NCI-H2107 treated with DMSO at 0.1 percent for 48 hours (cell line): Measurements from ENCODE around the gene PLA2G2F.

Experiments
- DNase-seq: peaks from one replicate; lab custom pipeline; 2025; ENCODE audit not compliant: unreplicated experiment; lab: John Stamatoyannopoulos, UW

The PLA2G2F gene

GRCh38 chr1:20141466-20141865 is 2.3 kb downstream of the PLA2G2F start:
- DNase-seq: no peak

GRCh38 chr1:20142001-20142710 is 3.0 kb downstream of the PLA2G2F start:
- no peak for DNase-seq

- DNase-seq: no peak
Observed at GRCh38 chr1:20143318-20143717, 4.2 kb downstream of the PLA2G2F start.

GRCh38 chr1:20143734-20144565 is 4.8 kb downstream of the PLA2G2F start:
- DNase-seq: no peak

DNA sequence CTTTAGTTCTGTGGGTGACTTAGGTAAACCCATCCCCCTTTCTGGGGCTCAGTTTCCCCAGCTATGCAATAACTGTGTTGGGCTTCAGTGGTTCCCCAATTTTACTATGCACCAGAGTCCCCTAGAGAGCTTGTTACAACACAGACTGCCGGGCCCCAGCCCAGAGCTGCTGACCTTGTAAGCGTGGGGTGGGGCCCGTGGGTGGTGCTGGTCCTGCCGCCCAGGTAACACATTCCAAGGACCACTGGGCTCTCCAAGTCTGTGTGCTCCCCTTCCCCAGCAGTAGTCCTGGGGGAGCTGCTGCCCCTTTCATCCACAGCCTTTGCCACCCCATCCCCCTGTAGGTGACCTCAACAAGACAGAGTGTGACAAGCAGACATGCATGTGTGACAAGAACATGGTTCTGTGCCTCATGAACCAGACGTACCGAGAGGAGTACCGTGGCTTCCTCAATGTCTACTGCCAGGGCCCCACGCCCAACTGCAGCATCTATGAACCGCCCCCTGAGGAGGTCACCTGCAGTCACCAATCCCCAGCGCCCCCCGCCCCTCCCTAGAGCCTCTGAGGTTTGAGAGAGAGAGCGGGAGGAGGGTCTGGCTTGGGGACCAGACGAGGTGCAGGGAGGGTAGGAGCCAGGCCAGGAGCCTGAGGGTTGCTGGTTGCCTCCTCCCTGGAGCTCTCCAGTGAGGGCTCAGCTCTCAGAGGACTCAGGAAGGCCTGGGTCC is 8.9 kb downstream of the PLA2G2F start:
- no peak for DNase-seq

DNA sequence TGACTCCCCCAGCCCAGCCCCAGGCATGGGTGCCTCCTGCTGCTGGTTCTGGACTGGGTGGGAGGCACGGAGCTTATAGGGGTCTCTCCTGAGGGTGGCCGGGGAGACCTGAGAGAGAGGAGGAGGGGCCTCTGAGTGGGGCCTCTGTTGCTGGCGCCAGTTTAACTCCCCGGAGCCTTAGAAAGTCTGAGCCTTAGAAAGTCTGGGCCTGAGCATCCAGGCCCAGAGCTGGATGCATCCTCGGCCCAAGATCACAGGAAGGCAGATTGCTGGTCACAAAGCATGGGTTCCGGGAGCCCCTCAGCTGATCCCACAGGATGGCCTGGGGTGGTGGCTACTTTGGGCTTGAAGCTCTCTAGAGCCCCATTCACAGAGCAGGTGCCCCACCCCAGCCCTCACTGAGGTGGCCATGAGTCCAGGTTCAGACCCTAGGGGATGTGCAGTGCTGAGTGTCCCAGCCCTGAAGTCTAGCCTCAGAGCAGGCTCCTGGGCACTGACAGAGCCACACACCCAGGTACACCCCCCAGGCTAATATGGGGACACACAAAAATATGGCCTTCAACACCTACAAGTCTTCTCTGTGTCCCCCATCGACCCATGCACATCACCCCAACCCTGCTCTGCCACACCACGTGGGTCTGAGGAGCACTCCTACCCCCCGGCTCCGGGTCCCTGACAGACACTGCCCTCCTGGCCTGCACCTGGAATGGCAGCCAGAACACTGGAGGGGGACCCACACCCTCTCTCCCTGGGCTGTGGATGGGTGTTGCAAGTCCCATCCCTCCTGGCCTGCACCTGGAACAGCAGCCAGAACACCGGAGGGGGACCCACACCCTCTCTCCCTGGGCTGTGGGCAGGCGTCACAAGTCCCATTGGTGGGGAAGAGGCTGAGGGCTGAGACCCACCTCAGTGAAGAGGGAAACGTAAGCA is 9.7 kb downstream of the PLA2G2F start:
- DNase-seq: no peak

- no peak for DNase-seq
Observed at GRCh38 chr1:20149601-20150325, 10.6 kb downstream of the PLA2G2F start.

- DNase-seq: no peak
Observed at GRCh38 chr1:20150326-20150705, 11.2 kb downstream of the PLA2G2F start.

DNA sequence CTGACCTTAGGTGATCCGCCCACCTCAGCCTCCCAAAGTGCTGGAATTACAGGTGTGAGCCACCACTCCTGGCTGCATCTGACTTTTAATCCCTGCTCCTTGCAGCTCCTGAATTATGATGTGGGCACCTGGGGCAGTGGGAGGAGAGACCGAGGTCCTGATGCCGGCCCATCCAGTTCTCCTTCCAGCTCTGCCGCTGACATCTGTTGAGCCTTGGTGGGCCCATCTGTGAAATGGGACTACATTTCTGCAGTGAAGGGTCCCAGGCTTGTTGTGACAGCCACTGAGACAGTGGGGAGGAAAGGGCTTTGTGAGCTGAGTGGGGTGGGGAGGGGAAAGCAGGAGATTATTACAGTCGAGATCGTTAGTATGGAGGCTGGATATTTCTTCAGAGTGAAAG is 11.8 kb downstream of the PLA2G2F start:
- DNase-seq: no peak

- peak; percentile 6 for DNase-seq
Observed at GRCh38 chr1:20151906-20152598, 12.9 kb downstream of the PLA2G2F start.

DNA sequence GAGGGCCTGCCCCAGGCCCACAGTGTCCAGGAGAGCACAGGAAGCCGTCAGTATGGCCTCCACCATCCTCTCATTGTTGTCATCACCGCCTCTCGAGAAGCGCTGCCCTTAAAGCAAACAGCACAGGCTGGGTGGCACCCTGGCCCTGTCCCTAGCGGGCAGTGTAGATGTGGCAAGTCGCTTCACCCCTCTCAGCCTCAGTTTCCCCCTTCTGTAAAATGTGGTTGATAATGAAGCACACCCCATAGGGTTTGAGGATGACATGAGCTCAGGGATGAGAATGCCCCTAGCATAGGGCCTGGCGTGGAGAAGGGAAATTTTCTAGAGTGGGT is 13.4 kb downstream of the PLA2G2F start:
- DNase-seq: no peak

GRCh38 chr1:20153000-20153418 is 13.9 kb downstream of the PLA2G2F start:
- peak; percentile 56 for DNase-seq

- DNase-seq: no peak
Observed at GRCh38 chr1:20154301-20154831, 15.2 kb downstream of the PLA2G2F start.

GRCh38 chr1:20158358-20159070 is 19.4 kb downstream of the PLA2G2F start:
- no peak for DNase-seq

DNA sequence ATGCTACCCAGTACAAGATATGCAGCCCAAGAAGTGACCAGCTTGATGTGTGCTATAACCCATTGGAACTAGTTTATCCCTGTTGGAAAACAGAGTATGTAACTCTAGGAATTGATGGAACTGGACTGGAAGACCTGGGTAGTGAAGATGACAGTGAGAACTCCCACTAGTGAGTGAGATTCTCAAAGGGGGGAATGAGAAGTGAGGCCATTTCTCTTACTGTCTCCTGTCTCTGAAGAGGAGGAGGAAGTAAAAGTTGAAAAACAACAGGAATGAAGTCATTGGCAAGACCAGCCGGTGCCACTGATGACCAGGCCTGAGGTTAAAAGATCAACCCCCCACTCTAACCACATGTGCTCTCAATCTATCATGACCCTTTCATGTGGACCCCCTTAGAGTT is 20.9 kb downstream of the PLA2G2F start:
- no peak for DNase-seq

DNA sequence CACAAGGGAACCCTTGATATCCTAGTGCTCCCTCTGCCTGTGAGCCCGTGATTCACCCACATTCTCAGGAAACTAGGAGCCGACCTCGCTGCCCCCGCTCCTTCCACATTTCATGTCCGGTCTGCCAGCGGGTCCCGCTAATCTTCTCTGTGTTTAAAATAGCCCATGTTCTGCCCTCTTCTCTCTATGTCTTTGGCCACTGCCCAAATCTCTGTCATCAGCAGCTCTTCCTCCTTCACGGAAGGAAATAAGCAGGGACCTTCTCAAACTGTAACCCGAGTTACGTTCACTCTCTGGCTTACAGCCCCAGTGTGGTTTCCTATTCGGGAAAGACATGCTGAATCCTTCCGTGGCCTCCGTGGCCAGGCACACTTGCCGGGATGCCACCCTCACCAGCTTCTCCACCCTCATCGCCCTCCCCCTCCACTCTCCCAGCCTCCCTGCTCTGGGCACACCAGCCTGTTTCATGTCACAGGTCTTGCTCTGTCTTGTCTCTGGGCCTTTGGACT is 25.6 kb downstream of the PLA2G2F start:
- DNase-seq: no peak

DNA sequence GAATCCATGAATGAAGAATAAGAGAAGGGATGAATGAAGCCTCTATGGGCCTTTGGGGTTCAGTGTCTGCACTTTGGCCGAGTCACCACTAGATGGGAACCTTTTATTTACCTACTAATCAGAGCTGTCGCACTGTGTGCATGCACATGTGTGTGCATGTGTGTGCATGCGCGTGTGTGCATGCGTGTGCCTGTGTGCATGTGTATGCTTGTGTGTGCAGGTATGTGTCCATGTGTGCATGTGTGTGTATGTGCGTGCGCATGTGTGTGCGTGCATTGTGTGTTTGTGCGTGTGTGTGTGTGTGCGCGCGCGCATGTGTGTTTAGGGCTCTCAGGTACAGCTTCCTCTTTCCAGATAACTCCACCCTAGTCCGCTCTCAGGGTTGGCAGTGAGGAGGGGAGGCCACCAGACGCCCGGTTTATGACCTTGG is 26.4 kb downstream of the PLA2G2F start:
- DNase-seq: no peak

- no peak for DNase-seq
Observed at GRCh38 chr1:20166051-20166450, 26.9 kb downstream of the PLA2G2F start.
